HG02981 (cell line): ENCODE results near the gene RNF31.

Source experiments
- ATAC-seq: cut with Tn5 transposase; IDR thresholded peaks from one replicate; pipeline ENCODE4 v1.9.1; 2021; ENCODE audit warnings: mild to moderate bottlenecking, moderate library complexity; ENCODE audit not compliant: unreplicated experiment

The RNF31 gene

DNA sequence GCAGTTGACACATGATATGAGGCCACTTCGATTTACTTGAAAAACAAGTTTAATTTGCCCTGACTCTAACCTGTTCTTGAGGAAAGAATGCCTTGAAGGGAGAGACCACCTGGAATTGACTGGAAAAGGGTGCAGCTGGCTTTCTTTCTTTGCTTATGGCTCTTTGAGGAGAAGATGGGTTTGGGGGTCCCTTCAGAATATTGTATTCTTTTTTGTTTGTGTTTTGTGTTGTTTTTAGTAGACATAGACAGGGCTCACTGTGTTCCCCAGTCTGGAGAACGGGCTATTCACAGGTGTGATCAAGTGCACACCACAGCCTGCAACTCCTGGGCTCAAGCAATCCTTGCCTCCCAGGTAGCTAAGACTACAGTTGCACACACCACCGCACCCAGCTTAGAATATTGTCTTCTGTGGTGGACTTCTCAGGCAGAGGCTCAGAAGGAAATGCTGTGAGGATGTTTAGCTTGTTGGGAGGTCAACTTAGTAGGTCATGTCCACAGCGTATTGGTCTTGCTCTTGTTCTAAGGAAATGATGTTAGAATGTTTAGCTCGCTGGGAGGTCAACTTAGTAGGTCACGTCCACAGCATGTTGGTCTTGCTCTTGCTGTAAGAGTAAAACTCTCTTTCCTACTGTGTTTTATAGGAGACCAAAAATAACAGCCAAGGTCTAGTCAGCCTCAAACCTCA, 31.0 kb upstream of the RNF31 start:
- ATAC-seq = no peak

DNA sequence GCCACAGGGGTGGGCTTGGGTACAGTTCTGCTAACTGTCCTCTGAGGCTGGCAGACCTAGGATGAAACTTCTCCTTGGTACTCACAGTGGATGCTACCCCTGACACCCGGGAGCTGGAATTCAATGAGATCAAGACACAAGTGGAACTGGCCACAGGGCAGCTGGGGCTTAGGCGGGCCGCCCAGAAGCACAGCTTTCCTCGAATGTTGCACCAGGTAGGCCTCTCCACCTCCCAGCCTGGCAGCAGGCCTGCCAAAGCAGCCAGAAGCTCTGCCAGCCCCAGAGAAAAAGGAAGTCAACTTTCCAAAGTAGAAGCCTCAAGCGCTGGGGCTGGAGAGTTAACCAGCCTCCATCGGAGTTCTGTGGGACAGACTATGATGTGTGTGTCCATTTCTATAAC, 30.1 kb upstream of the RNF31 start:
- no peak for ATAC-seq

DNA sequence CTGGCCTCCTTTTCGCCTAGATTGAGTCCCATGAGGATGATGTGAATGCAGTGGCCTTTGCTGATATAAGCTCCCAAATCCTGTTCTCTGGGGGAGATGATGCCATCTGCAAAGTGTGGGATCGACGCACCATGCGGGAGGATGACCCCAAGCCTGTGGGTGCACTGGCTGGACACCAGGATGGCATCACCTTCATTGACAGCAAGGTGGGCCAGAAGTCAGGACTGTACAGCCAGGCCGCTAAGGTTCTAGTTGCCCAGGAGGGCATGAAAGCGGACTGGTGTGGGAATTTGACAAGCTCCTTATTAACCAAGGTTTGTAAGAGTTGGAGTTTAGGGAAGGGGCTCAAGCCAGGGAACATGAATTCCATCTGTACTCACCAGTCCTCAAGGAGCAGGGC, 27.6 kb upstream of the RNF31 start:
- no peak for ATAC-seq

DNA sequence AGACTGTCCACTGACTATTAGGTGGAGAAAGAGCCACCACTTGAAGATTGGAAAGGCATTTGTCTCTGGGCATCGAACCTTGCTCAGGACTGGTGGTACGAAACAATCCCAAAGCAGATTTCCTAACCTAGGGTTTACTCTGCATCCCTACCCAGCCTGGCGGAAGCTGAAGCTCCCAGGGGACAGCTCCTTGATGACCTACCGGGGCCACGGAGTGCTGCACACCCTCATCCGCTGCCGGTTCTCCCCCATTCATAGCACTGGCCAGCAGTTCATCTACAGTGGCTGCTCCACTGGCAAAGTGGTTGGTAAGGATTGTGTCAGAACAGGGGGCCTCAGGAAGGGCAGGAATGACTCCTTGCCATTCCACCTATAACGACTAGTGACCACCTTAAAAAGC, 26.1 kb upstream of the RNF31 start:
- no peak for ATAC-seq

DNA sequence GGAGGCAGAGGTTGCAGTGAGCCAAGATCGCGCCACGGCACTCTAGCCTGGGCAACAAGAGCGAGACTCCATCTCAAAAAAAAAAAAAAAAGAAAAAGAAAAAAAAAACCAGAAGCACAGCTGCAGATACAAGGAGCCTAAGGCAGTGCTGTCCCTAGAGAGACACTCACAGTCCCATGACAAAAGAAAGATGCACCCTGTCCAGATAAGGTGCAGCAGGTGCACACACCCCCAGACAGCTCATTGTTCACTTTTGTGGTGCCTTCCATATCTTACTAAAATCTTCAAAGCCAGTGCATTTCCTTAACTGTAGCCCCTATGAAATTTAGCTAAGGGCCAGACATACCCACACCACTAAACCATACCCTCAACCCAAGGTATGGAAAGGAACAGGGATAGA, 24.9 kb upstream of the RNF31 start:
- no peak for ATAC-seq

DNA sequence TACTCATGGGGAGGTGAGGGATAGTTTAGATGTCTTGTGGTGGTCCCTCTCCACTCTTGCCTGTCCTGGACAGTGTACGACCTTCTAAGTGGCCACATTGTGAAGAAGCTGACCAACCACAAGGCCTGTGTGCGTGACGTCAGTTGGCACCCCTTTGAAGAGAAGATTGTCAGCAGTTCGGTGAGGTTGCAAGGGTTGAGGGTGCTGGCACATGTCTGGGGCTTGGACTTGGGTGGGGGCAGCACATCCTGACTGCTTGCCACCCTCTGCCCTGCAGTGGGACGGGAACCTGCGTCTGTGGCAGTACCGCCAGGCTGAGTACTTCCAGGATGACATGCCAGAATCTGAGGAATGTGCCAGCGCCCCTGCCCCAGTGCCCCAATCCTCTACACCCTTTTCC, 24.4 kb upstream of the RNF31 start:
- ATAC-seq = no peak

DNA sequence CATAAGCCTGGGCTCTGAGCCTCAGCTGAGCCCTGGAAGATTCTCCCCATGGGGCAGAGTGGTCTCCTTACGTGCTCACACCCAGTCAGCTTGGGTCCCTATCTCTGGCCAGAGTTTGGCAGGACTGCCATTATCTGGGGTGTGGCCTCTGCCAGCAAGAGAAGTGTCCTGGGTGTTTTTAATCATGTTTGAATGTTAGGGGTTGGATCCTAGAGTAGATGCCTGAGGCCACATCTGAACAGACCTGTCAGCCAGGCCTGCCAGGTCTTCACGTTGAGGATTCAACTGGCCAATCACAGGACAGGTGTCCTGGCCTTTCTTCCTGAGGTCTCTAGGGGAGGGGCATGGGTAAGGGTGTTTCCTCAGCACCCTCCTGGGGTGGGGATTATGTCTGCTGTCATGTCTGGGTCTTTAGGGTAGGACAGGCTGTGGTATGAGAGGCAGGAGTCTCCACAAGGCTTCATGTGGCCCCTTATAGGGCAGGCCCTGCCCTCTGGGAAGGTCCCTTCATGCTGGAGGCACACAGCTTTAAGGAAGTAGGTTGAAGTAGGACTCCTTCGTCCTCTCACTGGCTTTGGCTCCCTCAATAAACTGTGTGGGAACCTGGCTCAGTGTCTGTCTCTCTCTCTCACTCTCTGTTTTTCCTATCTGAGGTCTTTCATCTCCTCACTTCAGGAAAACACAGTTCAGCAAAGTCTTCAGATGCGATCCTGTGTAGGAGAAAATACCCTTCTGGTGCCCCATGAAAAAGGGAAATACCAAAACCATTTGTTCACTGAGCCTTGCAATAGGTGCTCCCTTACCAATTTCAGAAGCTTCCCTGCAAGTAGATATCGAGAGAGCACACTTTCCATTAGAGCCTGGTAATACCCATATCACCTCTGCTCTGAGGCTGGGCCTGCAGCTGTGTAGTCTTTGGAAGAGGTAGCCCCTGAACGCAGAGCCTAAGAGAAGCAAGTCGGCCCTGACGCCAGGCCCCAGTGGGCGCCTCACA, 23.6 kb upstream of the RNF31 start:
- peak; percentile 45 for ATAC-seq

DNA sequence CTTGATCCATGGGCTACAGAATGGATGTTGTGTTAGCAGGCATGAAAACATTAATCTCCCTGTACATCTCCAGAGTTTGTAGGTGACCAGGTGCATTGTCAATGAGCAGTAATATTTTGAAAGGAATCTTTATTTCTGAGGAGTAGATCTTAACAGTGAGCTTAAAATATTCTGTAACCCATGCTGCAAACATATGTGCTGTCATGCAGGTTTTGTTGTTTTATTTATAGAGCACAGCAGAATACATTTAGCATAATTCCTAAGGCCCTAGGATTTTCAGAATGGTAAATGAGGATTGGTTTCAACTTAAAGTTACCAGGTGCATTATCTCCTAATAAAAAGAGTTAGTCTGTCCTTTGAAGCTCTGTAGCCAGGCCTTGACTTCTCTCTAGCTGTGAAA, 20.4 kb upstream of the RNF31 start:
- no peak for ATAC-seq

DNA sequence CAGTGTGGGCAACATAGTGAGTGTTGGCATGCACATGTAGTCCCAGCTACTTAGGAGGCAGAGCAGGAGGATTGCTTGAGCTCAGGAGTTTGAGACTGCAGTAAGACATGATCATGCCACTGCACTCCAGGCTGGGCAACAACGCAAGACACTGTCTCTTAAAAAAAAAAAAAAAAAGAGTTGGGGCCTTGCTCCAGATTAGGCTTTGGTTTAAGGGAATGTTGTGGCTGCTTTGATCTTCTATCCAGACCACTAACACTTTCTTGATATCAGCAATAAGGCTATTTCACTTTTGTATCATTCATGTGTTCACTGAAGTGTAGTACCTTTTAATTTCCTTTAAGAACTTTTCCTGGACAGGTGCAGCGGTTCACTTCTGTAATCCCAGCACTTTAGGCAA, 19.6 kb upstream of the RNF31 start:
- no peak for ATAC-seq

DNA sequence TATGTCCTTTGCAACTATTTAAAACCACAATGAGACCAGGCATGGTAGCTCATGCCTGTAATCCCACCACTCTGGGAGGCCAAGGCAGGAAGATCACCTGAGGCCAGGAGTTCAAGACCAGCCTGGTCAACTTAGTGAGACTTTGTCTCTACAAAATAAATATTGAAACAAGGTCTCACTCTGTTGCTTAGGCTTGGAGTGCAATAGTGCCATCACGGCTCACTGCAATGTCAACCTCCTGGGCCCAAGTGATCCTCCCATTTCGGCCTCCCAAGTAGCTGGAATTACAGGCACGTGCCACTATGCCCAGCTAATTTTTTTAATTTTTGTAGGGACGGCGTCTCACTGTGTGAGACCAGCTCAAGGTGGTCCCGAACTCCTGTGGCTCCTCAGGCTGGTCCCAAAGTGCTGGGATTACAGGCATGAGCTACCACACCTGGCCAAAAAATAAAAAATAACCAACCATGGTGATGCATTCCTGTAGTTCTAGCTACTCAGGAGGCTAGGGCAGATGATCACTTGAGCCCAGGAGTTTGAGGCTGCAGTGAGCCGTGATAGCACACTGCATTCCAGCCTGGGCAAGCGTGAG, 17.8 kb upstream of the RNF31 start:
- no peak for ATAC-seq

DNA sequence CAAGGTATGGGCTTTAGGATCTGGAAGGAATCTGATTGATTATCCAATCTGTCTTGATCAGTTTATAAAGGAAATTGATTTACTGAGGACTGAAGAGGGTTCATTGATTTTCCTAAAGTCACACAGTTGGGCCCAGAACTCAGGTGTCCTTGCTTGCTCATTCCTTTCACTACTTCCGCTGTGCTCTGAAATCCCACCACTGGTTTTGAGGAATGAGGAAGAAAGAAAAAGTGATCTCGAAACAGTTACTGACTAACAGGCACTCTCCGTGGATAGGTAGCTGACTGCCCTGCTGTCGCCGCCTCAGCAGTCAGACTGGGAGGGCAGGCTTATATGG, 16.9 kb upstream of the RNF31 start, which contains the start of gene FITM1:
TSS of gene FITM1 (plus strand) at position 280 of the 337 bp plus-strand sequence. CDS start 905 bp downstream, outside the sequence.
- no peak for ATAC-seq

DNA sequence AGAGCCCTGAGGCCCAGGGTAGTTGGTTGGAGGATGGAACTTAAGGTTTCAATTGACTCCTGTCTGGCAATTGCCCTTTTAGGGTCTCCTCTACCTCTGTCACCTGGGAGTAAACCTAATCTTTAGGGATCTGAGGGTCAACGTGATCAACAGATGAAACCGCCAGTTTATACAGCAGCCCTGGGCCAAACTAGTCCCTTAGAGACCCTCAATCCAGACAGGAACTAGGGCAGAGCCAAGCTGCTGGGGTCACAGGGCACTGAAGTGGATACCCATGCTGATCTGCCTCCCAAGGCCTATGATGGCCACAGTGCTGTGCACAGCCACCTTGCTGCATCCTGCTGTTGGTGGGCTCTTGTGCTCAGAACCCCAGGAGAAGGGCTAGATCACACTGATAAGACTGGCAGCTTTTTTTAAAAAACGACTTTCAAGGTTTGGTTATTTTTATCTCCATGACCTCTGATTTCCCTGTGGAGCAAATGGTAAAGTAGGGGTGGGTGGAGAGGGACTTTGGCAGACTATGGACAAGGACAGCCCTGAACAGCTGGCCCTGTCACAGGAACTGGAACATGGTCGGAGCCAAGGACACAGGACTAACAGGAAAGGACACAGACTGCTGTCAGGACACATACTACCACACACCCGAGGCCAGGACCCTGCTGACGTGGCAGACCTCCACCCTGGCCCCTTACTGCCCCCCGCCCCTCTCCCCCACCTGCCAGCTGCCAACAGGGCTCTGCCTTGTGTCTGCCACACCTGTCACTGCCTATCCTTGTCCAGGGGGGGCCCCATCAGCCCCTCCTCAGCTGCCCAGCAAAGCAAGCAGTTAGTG, 16.4 kb upstream of the RNF31 start:
- ATAC-seq = no peak

DNA sequence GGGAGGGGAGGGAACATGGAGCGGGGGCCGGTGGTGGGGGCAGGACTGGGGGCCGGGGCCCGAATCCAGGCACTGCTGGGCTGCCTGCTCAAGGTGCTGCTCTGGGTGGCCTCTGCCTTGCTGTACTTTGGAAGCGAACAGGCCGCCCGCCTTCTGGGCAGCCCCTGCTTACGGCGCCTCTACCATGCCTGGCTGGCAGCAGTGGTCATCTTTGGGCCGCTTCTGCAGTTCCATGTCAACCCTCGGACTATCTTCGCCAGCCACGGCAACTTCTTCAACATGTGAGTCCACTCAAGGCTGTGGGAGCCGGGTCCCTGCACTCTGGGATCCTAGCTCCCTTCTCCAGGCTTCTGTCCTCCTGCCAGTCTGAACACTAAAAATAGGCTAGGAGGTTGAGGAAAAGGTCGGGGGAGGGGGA, 15.7 kb upstream of the RNF31 start:
- ATAC-seq = no peak

DNA sequence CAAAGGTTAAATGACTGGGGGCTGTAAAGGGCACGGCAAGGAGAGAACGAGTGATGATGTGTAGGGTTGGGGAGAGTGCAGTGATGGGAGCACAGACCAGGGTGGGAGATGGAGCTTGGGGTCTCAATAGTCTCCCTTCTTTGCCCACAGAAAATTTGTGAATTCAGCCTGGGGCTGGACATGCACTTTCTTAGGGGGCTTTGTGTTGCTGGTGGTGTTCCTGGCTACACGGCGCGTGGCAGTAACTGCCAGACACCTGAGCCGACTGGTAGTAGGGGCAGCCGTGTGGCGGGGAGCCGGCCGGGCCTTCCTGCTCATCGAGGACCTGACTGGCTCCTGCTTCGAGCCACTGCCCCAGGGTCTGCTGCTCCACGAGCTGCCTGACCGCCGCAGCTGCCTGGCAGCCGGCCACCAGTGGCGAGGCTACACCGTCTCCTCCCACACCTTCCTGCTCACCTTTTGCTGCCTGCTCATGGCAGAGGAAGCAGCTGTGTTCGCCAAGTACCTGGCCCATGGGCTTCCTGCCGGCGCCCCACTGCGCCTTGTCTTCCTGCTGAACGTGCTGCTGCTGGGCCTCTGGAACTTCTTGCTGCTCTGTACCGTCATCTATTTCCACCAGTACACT, 15.1 kb upstream of the RNF31 start:
- no peak for ATAC-seq

DNA sequence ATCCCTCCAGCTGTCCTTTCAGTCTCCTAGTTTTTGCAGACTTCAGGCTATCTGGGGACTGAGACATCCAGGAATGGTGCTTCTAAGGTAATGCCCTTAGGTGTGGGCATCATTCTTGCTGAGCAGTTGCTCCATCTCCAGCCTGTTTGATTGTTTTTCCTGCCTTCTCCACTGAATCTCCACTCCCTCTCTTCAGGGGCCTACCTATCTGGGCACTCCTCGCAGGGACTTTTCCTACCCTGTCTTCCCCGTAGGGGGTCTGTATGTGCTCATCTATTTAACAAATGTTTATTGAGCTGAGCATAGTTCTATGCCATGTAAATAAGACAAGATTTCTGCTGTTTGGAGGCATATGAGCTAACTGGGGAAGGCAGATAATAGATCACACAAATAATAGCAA, 14.3 kb upstream of the RNF31 start:
- no peak for ATAC-seq

DNA sequence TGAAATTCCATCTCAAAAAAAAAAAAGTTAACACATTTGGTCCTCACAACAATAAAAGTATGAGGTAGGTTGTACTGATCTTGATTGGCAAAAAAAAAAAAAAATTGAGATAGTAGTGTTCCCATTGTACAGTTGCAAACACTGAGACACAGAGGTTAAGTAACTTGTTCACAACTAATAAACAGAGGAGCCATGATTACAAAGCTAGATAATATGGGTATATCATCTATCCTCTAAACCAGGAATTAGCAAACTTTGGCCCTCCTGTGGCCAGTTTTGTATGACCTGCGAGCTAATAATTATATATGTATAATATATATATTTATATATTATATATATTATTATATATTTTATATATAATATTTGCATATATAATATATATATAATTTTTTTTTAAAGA, 13.6 kb upstream of the RNF31 start:
- ATAC-seq = no peak

DNA sequence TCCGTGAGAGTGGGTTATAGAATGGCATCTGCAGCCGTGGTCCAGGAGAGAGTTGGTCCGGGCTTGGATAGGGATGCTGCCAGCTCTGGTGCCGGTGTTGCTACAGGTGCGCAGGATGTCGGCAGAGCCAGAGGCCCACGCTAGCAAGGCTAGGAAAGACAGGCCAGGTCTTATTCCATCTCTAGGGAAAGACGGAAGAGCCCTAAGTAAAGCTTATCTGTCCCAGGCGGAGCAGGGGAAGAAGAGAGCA, 11.8 kb upstream of the RNF31 start:
- ATAC-seq = no peak

DNA sequence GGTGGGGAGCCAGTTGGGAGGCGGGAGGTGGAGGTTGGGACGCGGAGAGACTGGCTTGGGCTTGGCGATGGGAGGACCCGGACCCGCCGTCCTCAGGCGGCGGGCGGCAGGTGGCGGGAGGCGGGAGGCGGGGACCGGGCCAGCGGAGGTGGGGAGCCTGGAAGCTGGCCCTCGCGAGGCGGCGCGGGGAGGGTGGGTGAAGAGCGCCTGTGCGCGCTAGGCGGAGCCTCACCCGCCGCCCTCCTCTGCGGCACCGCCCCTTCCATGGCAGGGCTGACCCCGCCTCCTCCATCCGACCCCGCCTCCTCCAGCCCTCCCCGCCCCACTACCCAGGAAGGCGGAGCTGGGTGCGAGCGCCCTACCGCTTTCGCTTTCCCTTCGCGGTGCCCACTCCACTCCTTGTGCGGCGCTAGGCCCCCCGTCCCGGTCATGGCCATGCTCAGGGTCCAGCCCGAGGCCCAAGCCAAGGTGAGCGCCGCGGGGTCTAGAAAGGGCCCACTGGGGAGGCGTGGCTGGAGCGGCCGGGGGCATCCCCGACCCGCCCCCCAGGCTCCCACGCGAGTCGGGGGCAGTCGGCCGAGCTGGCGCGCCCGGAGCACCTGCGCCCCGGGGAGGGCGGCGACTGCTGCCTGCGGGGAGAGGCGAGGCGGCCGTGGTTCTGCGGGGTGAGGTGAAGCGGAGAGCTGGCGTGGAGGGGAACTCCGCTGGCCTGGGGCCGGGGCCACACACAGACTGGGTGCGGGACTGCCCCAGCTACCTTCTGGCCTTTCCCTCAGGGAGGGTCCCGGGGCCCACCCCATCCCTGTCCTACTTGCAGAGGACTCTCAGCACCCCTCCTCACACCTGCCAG, 11.2 kb upstream of the RNF31 start, which contains the start of gene PSME1:
TSS of gene PSME1 (plus strand) at position 361 of the 850 bp plus-strand sequence. CDS start at position 430, 69 bp downstream.
- ATAC-seq = peak; percentile 88

DNA sequence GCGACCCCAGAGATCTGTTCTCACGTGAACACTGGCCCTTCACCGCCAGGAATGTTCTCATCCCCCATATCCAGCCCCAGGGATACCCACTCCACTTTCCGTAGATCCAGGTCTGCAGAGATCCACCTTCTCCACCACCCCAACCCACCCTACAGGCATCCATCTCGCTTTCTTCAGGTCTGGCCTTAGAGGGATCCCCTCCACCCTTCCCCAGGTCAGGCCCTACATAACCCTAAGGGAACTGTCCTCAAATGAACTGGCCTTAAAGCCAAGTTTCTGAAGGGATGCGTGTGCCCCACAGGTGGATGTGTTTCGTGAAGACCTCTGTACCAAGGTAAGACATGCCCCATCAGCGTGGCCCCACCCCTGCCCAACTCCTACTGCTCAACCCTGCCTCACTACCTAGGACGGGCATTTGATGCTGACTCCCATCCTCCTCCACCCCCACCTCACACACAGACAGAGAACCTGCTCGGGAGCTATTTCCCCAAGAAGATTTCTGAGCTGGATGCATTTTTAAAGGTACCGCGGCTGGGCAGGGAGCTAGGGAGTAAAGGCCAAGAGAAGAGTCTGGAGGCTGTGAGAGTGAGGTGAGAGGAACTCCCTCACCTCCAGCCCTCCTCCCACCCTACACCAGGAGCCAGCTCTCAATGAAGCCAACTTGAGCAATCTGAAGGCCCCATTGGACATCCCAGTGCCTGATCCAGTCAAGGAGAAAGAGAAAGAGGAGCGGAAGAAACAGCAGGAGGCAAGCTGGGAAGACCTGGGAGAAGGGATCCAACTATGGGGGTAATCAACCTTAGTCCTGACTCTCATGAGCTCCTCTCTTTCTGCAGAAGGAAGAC, 10.4 kb upstream of the RNF31 start:
- ATAC-seq = no peak
